DND-41 (cell line): ENCODE measurements around the gene EPHB1.

Source experiments
- CTCF ChIP-seq: IDR thresholded peaks from 2 replicates; pipeline ENCODE4 v1.5.1; 2012; ENCODE audit warnings: borderline replicate concordance, low read length, moderate library complexity, mild to moderate bottlenecking; ENCODE audit not compliant: poor library complexity, severe bottlenecking; ENCODE audit errors: extremely low read depth
- EZH2 ChIP-seq: IDR thresholded peaks from 3 replicates; pipeline ENCODE4 v1.6.1; 2012; ENCODE audit warnings: borderline replicate concordance, low read depth, mild to moderate bottlenecking, moderate library complexity, low read length, inconsistent platforms; ENCODE audit not compliant: severe bottlenecking

- TF ChIP-seq CTCF = no peak
- TF ChIP-seq EZH2 = no peak
Measured at GRCh38 chr3:135079095-135079494, 284.0 kb downstream of the EPHB1 start.
